HL-60 (cell line): ENCODE data around the gene SDC4.

Source experiments
- POLR2AphosphoS5 ChIP-seq: IDR thresholded peaks from 2 replicates; pipeline ENCODE4 v1.6.1; 2012; ENCODE audit warnings: low read depth
- TF ChIP-seq, protein P1 (sequence below): IDR thresholded peaks from one replicate; pipeline ENCODE4 v1.5.1; 2011; ENCODE audit warnings: low read length, control low read depth, inconsistent platforms; ENCODE audit not compliant: insufficient read depth

DNA sequence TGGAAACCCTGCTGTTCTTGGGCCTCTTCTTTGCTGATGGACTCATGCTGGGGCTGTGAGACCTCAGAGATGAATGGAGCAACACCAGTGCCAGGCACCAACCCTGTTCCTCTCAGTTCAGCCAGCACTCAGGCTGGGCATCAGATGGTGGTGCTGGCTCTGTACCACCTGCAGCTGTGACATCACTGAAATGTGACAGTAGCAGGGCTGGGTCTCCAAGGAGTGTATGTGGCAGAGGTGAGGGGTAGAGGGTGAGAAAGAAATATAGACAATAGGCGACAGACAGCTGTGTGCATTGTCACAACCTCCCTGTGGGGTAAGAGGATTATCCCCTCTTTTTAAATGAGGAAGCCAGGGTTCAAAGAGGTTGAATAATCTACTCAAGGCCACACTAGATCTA lies 30.0 kb upstream of the SDC4 start, which contains the start of gene TP53TG5:
- TF ChIP-seq, protein P1, sequence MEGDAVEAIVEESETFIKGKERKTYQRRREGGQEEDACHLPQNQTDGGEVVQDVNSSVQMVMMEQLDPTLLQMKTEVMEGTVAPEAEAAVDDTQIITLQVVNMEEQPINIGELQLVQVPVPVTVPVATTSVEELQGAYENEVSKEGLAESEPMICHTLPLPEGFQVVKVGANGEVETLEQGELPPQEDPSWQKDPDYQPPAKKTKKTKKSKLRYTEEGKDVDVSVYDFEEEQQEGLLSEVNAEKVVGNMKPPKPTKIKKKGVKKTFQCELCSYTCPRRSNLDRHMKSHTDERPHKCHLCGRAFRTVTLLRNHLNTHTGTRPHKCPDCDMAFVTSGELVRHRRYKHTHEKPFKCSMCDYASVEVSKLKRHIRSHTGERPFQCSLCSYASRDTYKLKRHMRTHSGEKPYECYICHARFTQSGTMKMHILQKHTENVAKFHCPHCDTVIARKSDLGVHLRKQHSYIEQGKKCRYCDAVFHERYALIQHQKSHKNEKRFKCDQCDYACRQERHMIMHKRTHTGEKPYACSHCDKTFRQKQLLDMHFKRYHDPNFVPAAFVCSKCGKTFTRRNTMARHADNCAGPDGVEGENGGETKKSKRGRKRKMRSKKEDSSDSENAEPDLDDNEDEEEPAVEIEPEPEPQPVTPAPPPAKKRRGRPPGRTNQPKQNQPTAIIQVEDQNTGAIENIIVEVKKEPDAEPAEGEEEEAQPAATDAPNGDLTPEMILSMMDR, result no peak
- no peak for TF ChIP-seq POLR2AphosphoS5
